Stomach (tissue), 9 donors: ENCODE results near the gene ELMOD3. TPM values are rescaled to one million over a fixed set of nuclear protein-coding genes. Genes with fewer than 3 reads are reported as not detected.
A peak's percentile ranks its signal among the peaks of the same experiment; 100 is the strongest.
"Not testable (repeated sequence)": the region's sequence is repeated elsewhere in the genome, so short reads cannot be mapped to it uniquely, and the experiment has no call there.

Source experiments
- DNase-seq, 2 donors: peaks; one replicate each; pipeline versions ENCODE4 v3.0.0 to v3.0.0-alpha.2; 2013 to 2019
- H3K27ac ChIP-seq, 5 donors: fragments of 200-600 bp in 4 of 5; sonication (generic) in 4 of 5; one replicate each; pipeline ENCODE4 v1.5.1; 2013 to 2019; ENCODE audit warnings: mild to moderate bottlenecking in 1 of 5, moderate library complexity in 1 of 5
- H3K27me3 ChIP-seq, 3 donors: fragments of 200-600 bp; sonication (generic); one replicate each; pipeline ENCODE4 v1.5.1; 2017 to 2019; ENCODE audit warnings: mixed run types in 1 of 3
- H3K36me3 ChIP-seq, 4 donors: fragments of 200-600 bp; sonication (generic); 1 replicate in 3 of 4; 2 replicates in 1 of 4; pipeline ENCODE4 v1.5.1; 2016 to 2019
- H3K4me1 ChIP-seq, 4 donors: fragments of 200-600 bp; sonication (generic); one replicate each; pipeline ENCODE4 v1.5.1; 2016 to 2019
- H3K4me3 ChIP-seq, 4 donors: fragments of 200-600 bp; sonication (generic) in 3 of 4; one replicate each; pipeline ENCODE4 v1.5.1; 2016 to 2019; ENCODE audit warnings: mild to moderate bottlenecking in 1 of 4
- H3K9me3 ChIP-seq, 4 donors: fragments of 200-600 bp; sonication (generic); one replicate each; pipeline ENCODE4 v1.5.1; 2016 to 2019
- EP300 ChIP-seq: sonication (generic); formaldehyde crosslinking; IDR thresholded peaks from one replicate; pipeline ENCODE4 v1.6.1; 2017; ENCODE audit warnings: antibody characterized with exemption
- POLR2A ChIP-seq, 4 donors: fragments of 450-650 bp; IDR thresholded peaks; one replicate each; pipeline ENCODE4 v1.6.1; 2016; ENCODE audit warnings: antibody characterized with exemption in 4 of 4, control low read depth in 2 of 4, mild to moderate bottlenecking in 1 of 4, moderate library complexity in 1 of 4
- POLR2AphosphoS5 ChIP-seq, 3 donors: sonication (generic); formaldehyde crosslinking; IDR thresholded peaks; one replicate each; pipeline ENCODE4 v1.6.1; 2016; ENCODE audit warnings: antibody characterized with exemption in 3 of 3
- WGBS, 5 donors: extraction: QIAGEN DNeasy Blood & Tissue Kit in 3 of 5; methylation state at CpG; one replicate each; pipeline versions ENCODE4 v1.1.5 to v1.1.7; 2013 to 2018; 5-methylcytosine and 5-hydroxymethylcytosine counted together
- intact Hi-C: fragments of 100-400 bp; cut with DNase I; formaldehyde crosslinking; loops from one replicate; pipeline ENCODE4 v1.15.1; 2023; ENCODE audit warnings: low total_unique reads
- polyA plus RNA-seq, 3 donors: library from polyadenylated mRNA; stranded (reverse); fragments of 200-250 nt; gene quantifications; one replicate each; pipeline ENCODE4 v1.2.3, GENCODE V29; 2013
- total RNA-seq, 5 donors: library from RNA; depleted of rRNA; stranded (reverse); fragments of >200 nt; gene quantifications; one replicate each; pipeline versions ENCODE4 v1.1.0 to v1.2.3, GENCODE V29; 2014 to 2016
- TF ChIP-seq, protein P1 (sequence below), 7 experiments: fragments of 450-650 bp in 4 of 7; fragments of 200-600 bp in 3 of 7; sonication (generic) in 3 of 7; IDR thresholded peaks; one replicate each; pipeline ENCODE4 v1.5.1; 2016 to 2019; ENCODE audit warnings: antibody characterized with exemption in 7 of 7, control low read depth in 2 of 7, mild to moderate bottlenecking in 1 of 7
- donor health status: healthy with polysubstance abuse.
- donor health status: Bipolar disorder and iron deficiency.
- donor health status: healthy.

ELMOD3 gene
- total and polyA plus RNA-seq, 8 donors: 13.4 to 43.8 (median 19.3) TPM

DNA sequence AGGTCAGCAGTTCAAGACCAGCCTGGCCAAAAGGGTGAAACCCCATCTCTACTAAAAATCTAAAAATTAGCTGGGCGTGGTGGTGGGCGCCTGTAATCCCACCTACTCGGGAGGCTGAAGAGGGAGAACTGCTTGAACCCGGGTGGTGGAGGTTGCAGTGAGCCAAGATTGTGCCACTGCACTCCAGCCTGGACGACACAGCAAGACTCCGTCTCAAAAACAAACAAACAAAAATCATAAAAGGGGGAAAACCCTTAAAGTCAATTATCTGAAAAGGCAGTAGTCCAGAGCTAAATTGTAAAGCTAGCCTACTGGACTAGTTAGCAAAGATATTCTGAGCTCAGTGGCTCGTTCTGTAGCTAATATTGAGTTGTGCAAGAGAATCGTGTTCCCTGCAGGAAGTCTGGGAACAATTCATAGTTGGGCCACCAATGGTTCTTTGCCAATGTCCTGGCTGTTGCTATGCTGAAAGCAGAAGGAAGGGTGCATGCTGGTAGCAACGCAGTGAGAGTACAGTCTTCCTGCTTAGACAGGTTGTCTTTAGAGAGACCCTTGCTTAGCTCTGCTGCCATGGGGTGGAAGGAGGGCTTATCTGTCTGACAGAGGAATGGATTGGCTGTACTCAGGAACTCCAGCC lies 31.1 kb upstream of the ELMOD3 start:
- intact Hi-C loops: no loop called here
- H3K4me3 ChIP-seq: peak overlapping the region in 2 of 4 donors; percentile 79 to 81
- 79 to 88% (median 84%) methylated on average over 9 of the region's 9 CpGs for WGBS, 5 donors
- no peak for DNase-seq
- no peak overlapping the region for H3K27ac ChIP-seq
- peaks cover 54 to 67% (median 65%) of the 10 kb centered on the region in 4 donors for H3K36me3 ChIP-seq
- no peaks in the 10 kb centered on the region for H3K27me3 ChIP-seq
- TF ChIP-seq POLR2AphosphoS5 (IDR thresholded peaks at IDR 0.05): no peak
- TF ChIP-seq, protein P1, sequence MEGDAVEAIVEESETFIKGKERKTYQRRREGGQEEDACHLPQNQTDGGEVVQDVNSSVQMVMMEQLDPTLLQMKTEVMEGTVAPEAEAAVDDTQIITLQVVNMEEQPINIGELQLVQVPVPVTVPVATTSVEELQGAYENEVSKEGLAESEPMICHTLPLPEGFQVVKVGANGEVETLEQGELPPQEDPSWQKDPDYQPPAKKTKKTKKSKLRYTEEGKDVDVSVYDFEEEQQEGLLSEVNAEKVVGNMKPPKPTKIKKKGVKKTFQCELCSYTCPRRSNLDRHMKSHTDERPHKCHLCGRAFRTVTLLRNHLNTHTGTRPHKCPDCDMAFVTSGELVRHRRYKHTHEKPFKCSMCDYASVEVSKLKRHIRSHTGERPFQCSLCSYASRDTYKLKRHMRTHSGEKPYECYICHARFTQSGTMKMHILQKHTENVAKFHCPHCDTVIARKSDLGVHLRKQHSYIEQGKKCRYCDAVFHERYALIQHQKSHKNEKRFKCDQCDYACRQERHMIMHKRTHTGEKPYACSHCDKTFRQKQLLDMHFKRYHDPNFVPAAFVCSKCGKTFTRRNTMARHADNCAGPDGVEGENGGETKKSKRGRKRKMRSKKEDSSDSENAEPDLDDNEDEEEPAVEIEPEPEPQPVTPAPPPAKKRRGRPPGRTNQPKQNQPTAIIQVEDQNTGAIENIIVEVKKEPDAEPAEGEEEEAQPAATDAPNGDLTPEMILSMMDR (IDR thresholded peaks at IDR 0.05): no peak
- no peak for TF ChIP-seq POLR2A (IDR thresholded peaks at IDR 0.05)
- TF ChIP-seq EP300: no peak
- peaks cover 41 to 92% (median 67%) of the 10 kb centered on the region in 4 donors for H3K4me1 ChIP-seq
- H3K9me3 ChIP-seq: no peaks in the 10 kb centered on the region

GRCh38 chr2:85323988-85324367 lies 30.6 kb upstream of the ELMOD3 start:
- Histone ChIP-seq H3K36me3 (peaks cover 54 to 62% (median 59%) of the 10 kb centered on the region in 4 donors), H3K4me1 (peaks cover 41 to 92% (median 67%) of the 10 kb centered on the region in 4 donors), H3K4me3 (peak overlapping the region in 2 of 4 donors; percentile 79 to 81)
- H3K27ac ChIP-seq, DNase-seq, H3K27me3 ChIP-seq, intact Hi-C loops, H3K9me3 ChIP-seq: not testable (repeated sequence)
- 86 to 98% (median 91%) methylated on average over 9 to 11 of the region's 11 CpGs for WGBS, 5 donors

DNA sequence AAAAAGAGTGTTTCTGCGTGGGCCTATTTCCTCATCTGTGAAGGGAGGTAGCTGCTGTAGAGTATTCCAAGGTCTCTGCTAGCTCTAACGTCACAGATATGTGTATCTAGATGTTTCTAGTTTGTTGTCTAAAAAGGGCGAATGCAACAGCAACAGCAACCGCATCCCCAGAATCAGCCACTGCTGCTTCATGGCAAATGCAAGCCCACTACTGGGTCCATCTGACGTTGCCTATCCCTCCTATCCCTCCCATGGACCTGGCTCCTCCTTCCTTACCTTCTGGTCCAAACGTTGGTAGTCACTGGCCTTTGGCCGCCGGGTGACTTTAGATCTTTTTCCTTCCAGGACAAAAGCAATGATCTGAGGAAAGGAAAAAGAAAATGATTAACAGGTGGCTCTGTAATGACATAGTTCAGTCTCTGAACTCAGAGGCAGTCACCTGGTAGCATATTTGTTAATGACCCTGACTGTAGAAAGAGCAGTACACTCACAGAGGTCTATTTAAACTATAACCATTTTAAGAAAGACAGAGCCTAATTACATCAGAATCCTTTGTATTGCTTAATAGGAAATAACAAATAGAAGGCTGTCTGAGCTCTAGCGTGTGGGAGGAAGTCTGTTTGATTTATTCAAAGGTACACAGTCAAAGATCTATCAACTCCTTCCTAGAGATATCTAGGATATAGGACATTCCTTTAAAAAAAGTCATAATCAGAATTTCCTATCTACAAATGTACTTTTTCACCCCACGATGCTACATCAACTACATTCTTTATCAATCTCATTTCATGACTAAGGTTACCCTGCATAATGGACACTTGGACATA lies 29.7 kb upstream of the ELMOD3 start:
- DNase-seq: peak in 1 of 2 donors; percentile 56
- Histone ChIP-seq H3K4me1 (peaks cover 41 to 84% (median 65%) of the 10 kb centered on the region in 4 donors), H3K9me3 (no peaks in the 10 kb centered on the region), H3K27ac (peak overlapping the region in 4 of 5 donors; percentile 31 to 97 (median 73)), H3K36me3 (peaks cover 46 to 53% (median 51%) of the 10 kb centered on the region in 4 donors), H3K4me3 (peak overlapping the region; percentile 77 to 85 (median 80)), H3K27me3 (no peaks in the 10 kb centered on the region)
- intact Hi-C loops: no loop called here
- WGBS, 5 donors: 19 to 39% (median 38%) methylated on average over 10 of the region's 10 CpGs
- TF ChIP-seq POLR2A (IDR thresholded peaks at IDR 0.05): no peak
- TF ChIP-seq, protein P1 (IDR thresholded peaks at IDR 0.05): no peak

DNA sequence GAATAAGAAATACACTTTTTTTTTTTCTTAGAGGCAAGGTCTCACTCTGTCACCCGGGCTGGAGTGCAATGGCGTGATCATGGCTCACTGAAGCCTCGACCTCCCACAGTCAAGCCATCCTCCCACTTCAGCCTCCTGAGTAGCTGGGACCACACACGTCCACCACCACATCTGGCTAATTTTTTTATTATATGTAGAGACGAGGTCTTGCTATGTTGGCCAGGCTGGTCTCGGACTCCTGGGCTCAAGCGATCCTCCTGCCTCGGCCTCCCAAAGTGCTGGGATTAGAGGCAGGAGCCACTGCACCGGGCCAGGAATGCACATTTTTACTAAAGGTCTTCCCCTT lies 29.1 kb upstream of the ELMOD3 start:
- intact Hi-C loops: no loop called here
- Histone ChIP-seq H3K9me3 (no peaks in the 10 kb centered on the region), H3K27ac (peak overlapping the region in 4 of 5 donors; percentile 11 to 97 (median 96)), H3K4me1 (peaks cover 41 to 79% (median 64%) of the 10 kb centered on the region in 4 donors), H3K4me3 (peak overlapping the region; percentile 77 to 85 (median 80)), H3K27me3 (no peaks in the 10 kb centered on the region), H3K36me3 (peaks cover 40 to 47% (median 45%) of the 10 kb centered on the region in 4 donors)
- TF ChIP-seq POLR2A (IDR thresholded peaks at IDR 0.05) (no peak), EP300 (no peak)
- 42 to 49% (median 46%) methylated on average over 9 of the region's 9 CpGs for WGBS, 5 donors
- no peak for DNase-seq

DNA sequence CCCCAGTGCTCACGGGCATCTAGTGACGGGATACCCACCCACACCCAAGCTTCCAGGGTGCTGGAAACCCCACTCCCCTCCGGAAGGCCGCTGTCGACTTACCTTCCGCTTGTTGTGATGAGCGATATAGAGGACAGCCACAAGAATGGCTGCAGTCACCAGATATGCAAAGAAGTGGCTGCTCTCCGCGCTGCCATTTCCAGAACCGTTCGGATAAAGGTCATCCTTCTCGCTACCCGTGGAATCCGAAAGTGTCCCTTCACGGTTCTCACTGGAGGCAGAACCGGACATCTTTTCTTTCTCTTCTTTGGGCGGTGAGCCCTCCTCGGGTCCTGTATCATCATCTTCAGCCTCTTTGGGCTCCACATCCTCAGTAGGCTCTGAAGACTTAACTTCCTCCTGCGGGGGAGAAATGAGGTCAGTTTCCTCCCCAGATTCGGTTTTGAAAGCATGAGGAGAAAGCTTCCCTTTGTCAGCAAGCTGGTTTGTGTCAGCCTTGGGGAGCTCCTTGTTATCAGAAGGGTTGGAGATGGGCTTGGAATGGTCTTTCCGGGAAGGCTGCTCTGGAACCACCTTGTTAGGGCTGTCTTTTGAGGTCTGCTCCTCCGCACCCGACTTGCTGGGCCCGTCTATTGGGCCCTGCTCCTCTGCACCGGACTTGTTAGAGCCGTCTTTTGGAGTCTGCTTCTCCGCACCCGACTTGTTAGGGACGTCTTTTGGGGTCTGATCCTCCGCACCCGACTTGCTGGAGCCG lies 28.0 kb upstream of the ELMOD3 start:
- intact Hi-C loops: no loop called here
- Histone ChIP-seq H3K27ac (peak overlapping the region; percentile 84 to 97 (median 96)), H3K4me3 (peak overlapping the region; percentile 77 to 85 (median 80)), H3K27me3 (no peaks in the 10 kb centered on the region), H3K36me3 (peaks cover 30 to 36% (median 33%) of the 10 kb centered on the region in 4 donors), H3K9me3 (no peaks in the 10 kb centered on the region), H3K4me1 (peaks cover 40 to 67% (median 60%) of the 10 kb centered on the region in 4 donors)
- peak in 1 of 2 donors; percentile 58 for DNase-seq
- 4 to 10% (median 7%) methylated on average over 32 of the region's 32 CpGs for WGBS, 5 donors
- TF ChIP-seq, protein P1 (IDR thresholded peaks at IDR 0.05): no peak
- TF ChIP-seq POLR2AphosphoS5 (IDR thresholded peaks at IDR 0.05) (no peak), EP300 (no peak), POLR2A (IDR thresholded peaks at IDR 0.05) (no peak)
